Stomach (tissue), 4 donors: Measurements from ENCODE around the gene ZKSCAN8.

ENCODE experiments used
- CTCF ChIP-seq, 7 experiments: fragments of 450-650 bp in 4 of 7; fragments of 200-600 bp in 3 of 7; sonication (generic) in 3 of 7; IDR thresholded peaks; one replicate each; pipeline ENCODE4 v1.5.1; 2016 to 2019; ENCODE audit warnings: antibody characterized with exemption in 7 of 7, control low read depth in 2 of 7, mild to moderate bottlenecking in 1 of 7
- EP300 ChIP-seq: sonication (generic); formaldehyde crosslinking; IDR thresholded peaks from one replicate; pipeline ENCODE4 v1.6.1; 2017; ENCODE audit warnings: antibody characterized with exemption
- POLR2A ChIP-seq, 4 donors: fragments of 450-650 bp; IDR thresholded peaks; one replicate each; pipeline ENCODE4 v1.6.1; 2016; ENCODE audit warnings: antibody characterized with exemption in 4 of 4, control low read depth in 2 of 4, mild to moderate bottlenecking in 1 of 4, moderate library complexity in 1 of 4
- POLR2AphosphoS5 ChIP-seq, 3 donors: sonication (generic); formaldehyde crosslinking; IDR thresholded peaks; one replicate each; pipeline ENCODE4 v1.6.1; 2016; ENCODE audit warnings: antibody characterized with exemption in 3 of 3

DNA sequence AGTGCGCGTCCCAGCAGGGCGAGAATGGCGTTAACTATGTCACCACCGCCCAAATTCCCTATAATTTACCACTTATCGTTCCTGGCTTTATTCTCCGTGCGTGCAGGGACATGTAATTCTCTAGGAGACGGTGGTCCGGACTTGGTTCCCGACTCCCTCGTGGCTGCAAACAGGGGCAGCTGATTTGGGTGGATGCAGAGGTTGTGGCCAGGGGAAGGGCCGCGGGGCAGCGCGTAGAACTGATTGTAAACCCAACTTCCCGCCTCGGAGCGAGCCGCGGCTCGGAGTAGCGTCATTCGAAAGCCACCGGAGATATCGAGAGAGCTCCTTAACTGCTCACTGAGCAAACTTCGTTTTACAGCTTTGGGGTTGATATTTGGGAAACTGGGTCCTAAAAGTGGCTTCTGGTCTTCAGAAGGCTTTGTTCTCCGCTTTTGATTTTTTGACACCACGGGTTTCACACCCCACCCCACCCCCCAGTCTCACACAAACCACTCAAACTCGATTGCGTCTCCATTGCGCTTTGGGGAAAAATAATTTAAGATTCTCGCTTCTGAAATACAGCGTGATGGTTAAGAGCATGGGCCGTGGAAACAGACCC, 65.9 kb downstream of the ZKSCAN8 start:
- no peak for TF ChIP-seq POLR2A (IDR thresholded peaks at IDR 0.05)
- TF ChIP-seq POLR2AphosphoS5 (IDR thresholded peaks at IDR 0.05): no peak
- TF ChIP-seq CTCF (IDR thresholded peaks at IDR 0.05): no peak
- no peak for TF ChIP-seq EP300
